OCI-LY3 (cell line): ENCODE data around the gene VPS54.
"Not testable (repeated sequence)": the region's sequence is repeated elsewhere in the genome, so short reads cannot be mapped to it uniquely, and the experiment has no call there.

Source experiments
- H2AFZ ChIP-seq: fragments of 200-600, 300-600 bp; shearing (Covaris generic); 2 replicates; pipeline ENCODE4 v1.6.0; 2014; ENCODE audit warnings: antibody characterized with exemption, low read depth, low read length
- H3K27ac ChIP-seq: fragments of 200-600, 300-600 bp; sonication (generic); 2 replicates; pipeline ENCODE4 v1.5.1; 2014; ENCODE audit warnings: mild to moderate bottlenecking, low read length, moderate library complexity, mixed read lengths
- H3K27me3 ChIP-seq: fragments of 200-600, 300-600 bp; sonication (generic); 2 replicates; pipeline ENCODE4 v1.6.1; 2014; ENCODE audit warnings: low read depth, low read length, mixed read lengths
- H3K36me3 ChIP-seq: fragments of 200-600, 300-600 bp; sonication (generic); replicated peaks from 2 replicates; pipeline ENCODE3; 2014; ENCODE audit warnings: low read depth, low read length, mixed read lengths
- H3K4me1 ChIP-seq: fragments of 300-600, 200-600 bp; sonication (generic); 2 replicates; pipeline ENCODE4 v1.6.1; 2014; ENCODE audit warnings: low read length, mixed read lengths
- H3K4me2 ChIP-seq: fragments of 200-600, 300-600 bp; sonication (generic); 2 replicates; pipeline ENCODE4 v1.6.1; 2014; ENCODE audit warnings: low read length, mixed read lengths
- H3K4me3 ChIP-seq: fragments of 300-600, 200-600 bp; sonication (generic); 2 replicates; pipeline ENCODE4 v1.5.1; 2014; ENCODE audit warnings: antibody characterized with exemption, mild to moderate bottlenecking, low read length, moderate library complexity
- H3K79me2 ChIP-seq: fragments of 300-600, 200-600 bp; shearing (Covaris generic); 2 replicates; pipeline ENCODE4 v1.6.1; 2014; ENCODE audit warnings: mild to moderate bottlenecking, low read length, mixed read lengths
- H3K9ac ChIP-seq: fragments of 300-600, 200-600 bp; shearing (Covaris generic); 2 replicates; pipeline ENCODE4 v1.6.0; 2014; ENCODE audit warnings: mild to moderate bottlenecking, low read length, moderate library complexity
- H3K9me3 ChIP-seq: fragments of 200-600, 300-600 bp; shearing (Covaris generic); 2 replicates; pipeline ENCODE4 v1.6.1; 2014; ENCODE audit warnings: low read length, mixed read lengths; ENCODE audit not compliant: insufficient read depth
- H4K20me1 ChIP-seq: fragments of 200-600, 300-600 bp; sonication (generic); 2 replicates; pipeline ENCODE4 v1.6.1; 2016; ENCODE audit warnings: low read length, mixed read lengths; ENCODE audit not compliant: insufficient read depth
- CTCF ChIP-seq: fragments of 200-600, 300-600 bp; sonication (generic); IDR thresholded peaks from 2 replicates; pipeline ENCODE4 v1.5.1; 2014; ENCODE audit warnings: antibody characterized with exemption, low read length, low read depth
- EZH2phosphoT487 ChIP-seq: fragments of 200-600 bp; shearing (Covaris generic); IDR thresholded peaks from 2 replicates; pipeline ENCODE4 v1.6.1; 2018; ENCODE audit warnings: antibody characterized with exemption, mixed run types, low read depth

The VPS54 gene

GRCh38 chr2:63950414-63950813 is 68.8 kb downstream of the VPS54 start:
- H3K4me2 ChIP-seq: no peak overlapping the region
- H2AFZ ChIP-seq: no peak overlapping the region
- TF ChIP-seq CTCF: no peak
- no peak for TF ChIP-seq EZH2phosphoT487
- H3K4me3 ChIP-seq: no peak overlapping the region
- H3K9ac ChIP-seq: no peak overlapping the region
- H3K27ac ChIP-seq: no peak overlapping the region
- no peaks in the 10 kb centered on the region for H3K27me3 ChIP-seq
- H4K20me1 ChIP-seq: no peaks in the 10 kb centered on the region
- H3K9me3 ChIP-seq: no peaks in the 10 kb centered on the region
- no peaks in the 10 kb centered on the region for H3K4me1 ChIP-seq
- H3K36me3 ChIP-seq: peaks cover 9% of the 10 kb centered on the region
- H3K79me2 ChIP-seq: no peaks in the 10 kb centered on the region

- Histone ChIP-seq H3K4me3 (no peak overlapping the region), H2AFZ (no peak overlapping the region), H3K79me2 (no peaks in the 10 kb centered on the region), H3K27ac (no peak overlapping the region), H3K9me3 (no peaks in the 10 kb centered on the region), H3K4me2 (no peak overlapping the region), H3K4me1 (no peaks in the 10 kb centered on the region), H3K9ac (no peak overlapping the region), H3K36me3 (peaks cover 13% of the 10 kb centered on the region), H3K27me3 (no peaks in the 10 kb centered on the region), H4K20me1 (no peaks in the 10 kb centered on the region)
- TF ChIP-seq EZH2phosphoT487: no peak
- no peak for TF ChIP-seq CTCF
Observed at GRCh38 chr2:63942788-63943187, 76.4 kb downstream of the VPS54 start.

- not testable (repeated sequence) for H3K79me2 ChIP-seq, H3K4me3 ChIP-seq, H3K4me2 ChIP-seq, H3K9me3 ChIP-seq, H3K4me1 ChIP-seq, H3K27ac ChIP-seq, H3K27me3 ChIP-seq, H3K36me3 ChIP-seq, H4K20me1 ChIP-seq, H3K9ac ChIP-seq, H2AFZ ChIP-seq
Observed at GRCh38 chr2:63932104-63932503, 87.1 kb downstream of the VPS54 start.

- Histone ChIP-seq H3K4me2 (no peak overlapping the region), H3K27me3 (no peaks in the 10 kb centered on the region), H3K9me3 (no peaks in the 10 kb centered on the region), H3K4me1 (no peaks in the 10 kb centered on the region), H4K20me1 (no peaks in the 10 kb centered on the region), H3K27ac (no peak overlapping the region), H3K4me3 (no peak overlapping the region), H3K9ac (no peak overlapping the region), H2AFZ (no peak overlapping the region), H3K36me3 (peaks cover 8% of the 10 kb centered on the region), H3K79me2 (no peaks in the 10 kb centered on the region)
- no peak for TF ChIP-seq CTCF
- TF ChIP-seq EZH2phosphoT487: no peak
Observed at GRCh38 chr2:63926815-63927214, 92.4 kb downstream of the VPS54 start.

- TF ChIP-seq EZH2phosphoT487 (no peak), CTCF (no peak)
- Histone ChIP-seq H3K9me3 (no peaks in the 10 kb centered on the region), H2AFZ (no peak overlapping the region), H3K27ac (no peak overlapping the region), H3K9ac (no peak overlapping the region), H3K79me2 (no peaks in the 10 kb centered on the region), H3K36me3 (peaks cover 17% of the 10 kb centered on the region), H3K4me2 (no peak overlapping the region), H3K4me1 (no peaks in the 10 kb centered on the region), H3K27me3 (no peaks in the 10 kb centered on the region), H3K4me3 (no peak overlapping the region), H4K20me1 (no peaks in the 10 kb centered on the region)
Observed at GRCh38 chr2:63914311-63914710, 104.9 kb downstream of the VPS54 start.
